Heart right ventricle (tissue), 16 donors: Measurements from ENCODE around the gene KRT15. TPM values are rescaled to one million over a fixed set of nuclear protein-coding genes. Genes with fewer than 3 reads are reported as not detected.

Experiments used
- ATAC-seq, 8 donors: fragments of 200-7000 bp; cut with Tn5 transposase; one replicate each; pipeline ENCODE4 v1.9.1; 2020; ENCODE audit warnings: mild to moderate bottlenecking in 8 of 8, moderate library complexity in 8 of 8, moderate number of reproducible peaks in 1 of 8
- DNase-seq, 2 donors: peaks; one replicate each; pipeline ENCODE4 v3.0.0-alpha.2; 2020
- H3K27ac ChIP-seq, 10 donors: fragments of 200-600 bp; sonication (generic) in 2 of 10; one replicate each; pipeline versions ENCODE4 v1.5.0 to v1.8.0; 2020 to 2022; ENCODE audit warnings: mild to moderate bottlenecking in 3 of 10
- H3K27me3 ChIP-seq, 7 donors: fragments of 200-600 bp; one replicate each; pipeline ENCODE4 v1.8.0; 2021 to 2022; ENCODE audit warnings: mild to moderate bottlenecking in 2 of 7
- H3K36me3 ChIP-seq, 9 donors: fragments of 200-600 bp; sonication (generic) in 1 of 9; one replicate each; pipeline versions ENCODE4 v1.5.0 to v1.8.0; 2020 to 2022; ENCODE audit warnings: mild to moderate bottlenecking in 2 of 9
- H3K4me1 ChIP-seq, 9 donors: fragments of 200-600 bp; sonication (generic) in 1 of 9; one replicate each; pipeline versions ENCODE4 v1.5.0 to v1.8.0; 2020 to 2022; ENCODE audit warnings: mild to moderate bottlenecking in 4 of 9
- H3K4me3 ChIP-seq, 10 donors: fragments of 200-600 bp; sonication (generic) in 2 of 10; one replicate each; pipeline versions ENCODE4 v1.5.0 to v1.8.0; 2020 to 2022; ENCODE audit warnings: mild to moderate bottlenecking in 7 of 10, moderate library complexity in 2 of 10
- H3K9me3 ChIP-seq, 11 donors: fragments of 200-600 bp in 10 of 11; sonication (generic) in 2 of 11; one replicate each; pipeline versions ENCODE4 v1.5.0 to v1.8.0; 2013 to 2022; ENCODE audit warnings: mild to moderate bottlenecking in 2 of 11, control low read depth in 1 of 11, moderate library complexity in 1 of 11
- CTCF ChIP-seq, 9 donors: fragments of 200-600 bp; sonication (generic) in 2 of 9; IDR thresholded peaks; one replicate each; pipeline versions ENCODE4 v1.5.0 to v1.8.0; 2021 to 2022; ENCODE audit warnings: antibody characterized with exemption in 9 of 9, mild to moderate bottlenecking in 5 of 9, moderate library complexity in 1 of 9
- WGBS, 2 donors: extraction: QIAGEN DNeasy Blood & Tissue Kit; methylation state at CpG; one replicate each; pipeline ENCODE4 v1.1.7; 2013; ENCODE audit warnings: inconsistent platforms in 1 of 2; 5-methylcytosine and 5-hydroxymethylcytosine counted together
- intact Hi-C, 10 donors: fragments of 100-400 bp; cut with DNase I; formaldehyde crosslinking; loops; one replicate each; pipeline versions ENCODE4 v1.11.1 to v1.14.2; 2022
- polyA plus RNA-seq, 2 donors: library from polyadenylated mRNA; stranded (reverse); fragments of 200-250 nt; gene quantifications; one replicate each; pipeline ENCODE4 v1.2.3, GENCODE V29; 2013
- total RNA-seq, 10 donors: library from RNA; stranded (reverse); fragmentation: NEBNext Ultra II Directional in 3 of 10; extraction: Animal tissue kit (Norgen Biotek cat#: 25700) in 3 of 10; gene quantifications; one replicate each; pipeline versions ENCODE4 v1.2.1 to v1.2.4, GENCODE V29; 2021 to 2023
- donor health status: Arrhythmogenic right ventricular cardiomyopathy.
- donor health status: ischemic (EF 13 %, LVEDD 7.1; RV severe dilation, severe dysfunction).
- donor health status: healthy with polysubstance abuse.
- donor health status: DM: no; HTN: yes; CAD: no.
- donor health status: DM: no; HTN: no; CAD: no.
- donor health status: ischemic (EF 25% LVEDD 6.9; RV normal size, moderate dysfunction).
- donor health status: ischemic (EF 25% LVEDD 5.7; RV mildly dilated, moderate dysfunction).
- donor health status: healthy.
- donor health status: DM: yes; HTN: yes; CAD: no.
- donor health status: Ischemic cardiomyopathy.
- donor health status: ischemic (EF 35%, LVEDD 5.7; RV mildly dilated, moderate dysfunction).
- donor health status: nonischemic (EF 11% LVEDD 7.7; RV severe dilation, severe dysfunction).
- donor health status: DM: yes; HTN: yes; CAD: no.
- donor health status: PGD.
- donor health status: ischemic (EF 29% LVEDD 5.4; RV normal size, mild dysfunction).
- donor health status: nonischemic (EF 23%, LVEDD 6.1; RV moderate dilation, normal function).

Gene KRT15
- total and polyA plus RNA-seq, 12 donors: 0.07 to 0.22 TPM; not detected in 10

- intact Hi-C loops: no loop called here
- WGBS, 2 donors: 57 to 58% methylated on average over 8 of the region's 8 CpGs
- no peaks in the 10 kb centered on the region for H3K36me3 ChIP-seq
- no peak overlapping the region for H3K4me3 ChIP-seq
- H3K4me1 ChIP-seq: peaks cover 0 to 11% (median 8%) of the 10 kb centered on the region in 9 donors
- peaks cover 8 to 88% (median 83%) of the 10 kb centered on the region in 7 donors for H3K27me3 ChIP-seq
- TF ChIP-seq CTCF (IDR thresholded peaks at IDR 0.05): no peak
- DNase-seq (no peak), ATAC-seq (peak in 1 of 8 donors; percentile 53)
- no peak overlapping the region for H3K27ac ChIP-seq
- H3K9me3 ChIP-seq: no peaks in the 10 kb centered on the region
Observed at GRCh38 chr17:41530062-41531048, 11.7 kb upstream of the KRT15 start.

GRCh38 chr17:41529491-41529915 is 10.8 kb upstream of the KRT15 start:
- WGBS, 2 donors: 60 to 63% methylated on average over 5 of the region's 5 CpGs
- H3K27me3 ChIP-seq: peaks cover 8 to 81% (median 77%) of the 10 kb centered on the region in 7 donors
- intact Hi-C loops: no loop called here
- H3K4me1 ChIP-seq: peaks cover 0 to 11% (median 8%) of the 10 kb centered on the region in 9 donors
- DNase-seq (no peak), ATAC-seq (no peak)
- H3K4me3 ChIP-seq: no peak overlapping the region
- no peak for TF ChIP-seq CTCF (IDR thresholded peaks at IDR 0.05)
- H3K36me3 ChIP-seq: no peaks in the 10 kb centered on the region
- no peak overlapping the region for H3K27ac ChIP-seq
- H3K9me3 ChIP-seq: no peaks in the 10 kb centered on the region

GRCh38 chr17:41528959-41529353 is 10.3 kb upstream of the KRT15 start:
- Histone ChIP-seq H3K27ac (no peak overlapping the region), H3K4me1 (peaks cover 0 to 11% (median 8%) of the 10 kb centered on the region in 9 donors), H3K9me3 (no peaks in the 10 kb centered on the region), H3K36me3 (no peaks in the 10 kb centered on the region), H3K27me3 (peaks cover 8 to 80% (median 76%) of the 10 kb centered on the region in 7 donors), H3K4me3 (no peak overlapping the region)
- no peak for TF ChIP-seq CTCF (IDR thresholded peaks at IDR 0.05)
- no peak for DNase-seq
- intact Hi-C loops: no loop called here
- no peak for ATAC-seq
- WGBS, 2 donors: 50 to 54% methylated on average over 10 of the region's 10 CpGs

- TF ChIP-seq CTCF (IDR thresholded peaks at IDR 0.05): no peak
- intact Hi-C loops: no loop called here
- 6 to 7% methylated on average over 62 of the region's 62 CpGs for WGBS, 2 donors
- Histone ChIP-seq H3K27me3 (peaks cover 8 to 80% (median 75%) of the 10 kb centered on the region in 7 donors), H3K27ac (no peak overlapping the region), H3K4me3 (peak overlapping the region in 6 of 10 donors; percentile 9 to 24 (median 19)), H3K4me1 (peaks cover 0 to 11% (median 8%) of the 10 kb centered on the region in 9 donors), H3K9me3 (no peaks in the 10 kb centered on the region), H3K36me3 (no peaks in the 10 kb centered on the region)
- ATAC-seq (peak in 3 of 8 donors; percentile 10 to 30 (median 16)), DNase-seq (no peak)
Observed at GRCh38 chr17:41527063-41528023, 8.7 kb upstream of the KRT15 start.
